Suprapubic skin (tissue), 4 donors: ENCODE data around the gene MAGEA8. TPM values are rescaled to one million over a fixed set of nuclear protein-coding genes. Genes with fewer than 3 reads are reported as not detected.
"Not testable (repeated sequence)": the region's sequence is repeated elsewhere in the genome, so short reads cannot be mapped to it uniquely, and the experiment has no call there.

Source experiments
- DNase-seq, 2 donors: peaks; one replicate each; pipeline ENCODE4 v3.0.0-alpha.2; 2019; ENCODE audit warnings: low spot score in 2 of 2
- H3K27ac ChIP-seq: fragments of 200-600 bp; sonication (generic); one replicate; pipeline ENCODE4 v1.5.1; 2019
- H3K27me3 ChIP-seq: fragments of 200-600 bp; sonication (generic); one replicate; pipeline ENCODE4 v1.5.1; 2019
- H3K36me3 ChIP-seq: fragments of 200-600 bp; sonication (generic); one replicate; pipeline ENCODE4 v1.5.1; 2019
- H3K4me1 ChIP-seq: fragments of 200-600 bp; sonication (generic); one replicate; pipeline ENCODE4 v1.5.1; 2019
- H3K4me3 ChIP-seq: fragments of 200-600 bp; sonication (generic); one replicate; pipeline ENCODE4 v1.5.1; 2019; ENCODE audit warnings: mild to moderate bottlenecking
- H3K9me3 ChIP-seq: fragments of 200-600 bp; sonication (generic); one replicate; pipeline ENCODE4 v1.5.1; 2019
- CTCF ChIP-seq, 2 donors: fragments of 200-600 bp in 1 of 2; fragments of 450-650 bp in 1 of 2; sonication (generic) in 1 of 2; IDR thresholded peaks; one replicate each; pipeline ENCODE4 v1.5.1; 2016 to 2019; ENCODE audit warnings: antibody characterized with exemption in 2 of 2, mild to moderate bottlenecking in 1 of 2, moderate library complexity in 1 of 2
- EP300 ChIP-seq: sonication (generic); formaldehyde crosslinking; IDR thresholded peaks from one replicate; pipeline ENCODE4 v1.6.1; 2017; ENCODE audit warnings: antibody characterized with exemption
- POLR2A ChIP-seq, 2 donors: fragments of 450-650 bp; IDR thresholded peaks; one replicate each; pipeline ENCODE4 v1.6.1; 2017; ENCODE audit warnings: antibody characterized with exemption in 2 of 2, mild to moderate bottlenecking in 2 of 2, moderate library complexity in 2 of 2
- POLR2AphosphoS5 ChIP-seq, 3 donors: sonication (generic); formaldehyde crosslinking; IDR thresholded peaks; one replicate each; pipeline ENCODE4 v1.6.1; 2017; ENCODE audit warnings: antibody characterized with exemption in 3 of 3
- WGBS: methylation state at CpG from one replicate; pipeline ENCODE4 v1.1.5; 2018; 5-methylcytosine and 5-hydroxymethylcytosine counted together
- total RNA-seq, 4 donors: library from RNA; depleted of rRNA; stranded (reverse); fragments of >200 nt; gene quantifications; one replicate each; pipeline ENCODE4 v1.1.0, GENCODE V29; 2016

MAGEA8 gene
- total RNA-seq, 4 donors from 2014 or later = not detected

GRCh38 chrX:149870840-149871239, 10.1 kb upstream of the MAGEA8 start:
- DNase-seq = no peak
- WGBS = 53% methylated on average over 2 of the region's 2 CpGs
- Histone ChIP-seq H3K27me3 (no peaks in the 10 kb centered on the region), H3K27ac (no peak overlapping the region), H3K4me3 (no peak overlapping the region), H3K9me3 (no peaks in the 10 kb centered on the region), H3K4me1 (no peaks in the 10 kb centered on the region), H3K36me3 (no peaks in the 10 kb centered on the region)
- TF ChIP-seq POLR2AphosphoS5 (IDR thresholded peaks at IDR 0.05) = no peak
- TF ChIP-seq EP300 = no peak
- TF ChIP-seq CTCF (IDR thresholded peaks at IDR 0.05) = no peak
- no peak for TF ChIP-seq POLR2A (IDR thresholded peaks at IDR 0.05)

- DNase-seq = no peak
- no peak for TF ChIP-seq CTCF (IDR thresholded peaks at IDR 0.05)
- no peak for TF ChIP-seq EP300
- TF ChIP-seq POLR2AphosphoS5 (IDR thresholded peaks at IDR 0.05) = no peak
- TF ChIP-seq POLR2A (IDR thresholded peaks at IDR 0.05) = no peak
- no peaks in the 10 kb centered on the region for H3K36me3 ChIP-seq
- H3K4me1 ChIP-seq = no peaks in the 10 kb centered on the region
- H3K27me3 ChIP-seq = no peaks in the 10 kb centered on the region
- H3K9me3 ChIP-seq = no peaks in the 10 kb centered on the region
- no peak overlapping the region for H3K4me3 ChIP-seq
- WGBS = 78% methylated on average over 2 of the region's 2 CpGs
- H3K27ac ChIP-seq = no peak overlapping the region
These were observed 9.6 kb upstream of the MAGEA8 start for GRCh38 chrX:149871433-149871832.

GRCh38 chrX:149871940-149872339, 9.0 kb upstream of the MAGEA8 start:
- DNase-seq = no peak
- WGBS = 64% methylated on average over 3 of the region's 3 CpGs
- Histone ChIP-seq H3K36me3 (no peaks in the 10 kb centered on the region), H3K4me3 (no peak overlapping the region), H3K27ac (no peak overlapping the region), H3K4me1 (no peaks in the 10 kb centered on the region), H3K27me3 (no peaks in the 10 kb centered on the region), H3K9me3 (no peaks in the 10 kb centered on the region)
- TF ChIP-seq EP300 (no peak), POLR2AphosphoS5 (IDR thresholded peaks at IDR 0.05) (no peak), POLR2A (IDR thresholded peaks at IDR 0.05) (no peak), CTCF (IDR thresholded peaks at IDR 0.05) (no peak)

- Histone ChIP-seq H3K4me3 (no peak overlapping the region), H3K36me3 (no peaks in the 10 kb centered on the region), H3K9me3 (no peaks in the 10 kb centered on the region), H3K4me1 (no peaks in the 10 kb centered on the region), H3K27me3 (no peaks in the 10 kb centered on the region), H3K27ac (no peak overlapping the region)
- no peak for DNase-seq
- WGBS = 64% methylated on average over 1 of the region's 1 CpG
- no peak for TF ChIP-seq POLR2AphosphoS5 (IDR thresholded peaks at IDR 0.05)
- TF ChIP-seq CTCF (IDR thresholded peaks at IDR 0.05) = no peak
- no peak for TF ChIP-seq POLR2A (IDR thresholded peaks at IDR 0.05)
- TF ChIP-seq EP300 = no peak
These were observed 3.8 kb upstream of the MAGEA8 start for GRCh38 chrX:149877157-149877556.

- Histone ChIP-seq H3K27me3 (no peaks in the 10 kb centered on the region), H3K4me3 (no peak overlapping the region), H3K27ac (no peak overlapping the region), H3K36me3 (no peaks in the 10 kb centered on the region), H3K4me1 (no peaks in the 10 kb centered on the region), H3K9me3 (no peaks in the 10 kb centered on the region)
- DNase-seq = no peak
- no peak for TF ChIP-seq CTCF (IDR thresholded peaks at IDR 0.05)
- WGBS = 66% methylated on average over 4 of the region's 4 CpGs
These were observed 3.3 kb upstream of the MAGEA8 start for GRCh38 chrX:149877636-149878035.

GRCh38 chrX:149890828-149891227, 9.8 kb downstream of the MAGEA8 start:
- 87% methylated on average over 2 of the region's 2 CpGs for WGBS
- DNase-seq = not testable (repeated sequence)

More at GRCh38 chrX:149890828-149891227, 9.8 kb downstream of the MAGEA8 start:
- not testable (repeated sequence) for H3K4me1 ChIP-seq, H3K4me3 ChIP-seq, H3K27me3 ChIP-seq, H3K9me3 ChIP-seq, H3K36me3 ChIP-seq, H3K27ac ChIP-seq
